Measurements from ENCODE around the gene EIF4A2. TPM values are rescaled to one million over a fixed set of nuclear protein-coding genes. Genes with fewer than 3 reads are reported as not detected.

Gene EIF4A2
- total and polyA plus RNA-seq, 2 of the 13 experiments (the other 11 are each of a cell fraction or from before 2014, with no cell fraction given): 480 to 596 TPM

DNA sequence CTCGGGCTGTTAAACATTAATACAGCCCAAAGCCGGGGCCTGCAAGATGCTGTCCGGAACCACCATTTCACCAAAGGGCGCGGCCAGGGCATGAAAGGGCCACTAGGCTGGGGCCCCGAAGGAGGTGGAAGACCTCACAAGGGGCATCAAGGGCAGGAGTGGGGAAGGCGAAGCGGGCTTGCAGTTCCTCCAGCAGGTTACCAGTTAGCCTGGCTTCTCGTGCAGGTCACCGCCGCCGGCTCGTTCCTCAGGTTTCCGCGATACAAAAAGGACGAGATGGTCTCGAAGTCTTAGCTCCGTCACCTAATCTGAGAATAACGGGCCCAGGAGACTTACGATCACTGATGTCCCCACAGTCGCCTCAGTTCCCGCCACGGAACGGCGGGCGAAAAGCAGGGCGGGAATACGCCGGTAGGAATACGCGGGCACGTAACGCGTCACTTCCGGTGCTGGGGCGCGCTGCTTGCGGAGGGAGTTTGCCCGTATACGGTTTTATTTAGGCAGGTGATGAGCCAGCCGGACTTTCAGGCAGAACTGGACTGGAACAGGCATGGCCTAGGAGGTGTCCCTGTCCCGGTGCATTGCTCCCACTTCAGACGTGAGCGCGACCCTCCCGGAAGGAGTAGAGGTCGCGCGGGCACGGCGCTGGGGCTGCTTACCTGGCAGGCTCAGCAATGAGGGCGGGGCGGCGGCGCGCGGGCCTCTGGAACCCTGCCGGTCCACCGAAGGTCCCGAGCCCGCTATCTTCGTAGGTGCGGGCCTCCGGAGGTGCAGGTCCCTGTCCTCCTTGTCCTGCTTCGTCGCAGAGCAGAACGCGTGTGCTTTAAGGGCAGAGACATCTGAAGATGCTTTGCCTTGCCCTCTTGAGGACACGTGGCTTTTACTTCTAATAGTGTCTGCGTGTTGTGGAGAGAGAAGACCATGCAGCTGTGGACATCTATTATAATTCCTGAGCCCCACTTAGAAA is 23.0 kb downstream of the EIF4A2 start, which contains the start of gene RFC4:
TSS of gene RFC4 (minus strand) at position 394 of the 967 bp plus-strand sequence. CDS start 1,769 bp downstream, outside the sequence.
- CTCF ChIA-PET (ENCODE audit: low intra/inter-chr PET ratio, low total read pairs): no interaction called here
- Histone ChIP-seq H3K36me3 (replicated peaks in 1 of 2; ENCODE audit: control insufficient read depth in 1 of 2, insufficient read depth in 2 of 2, low read length in 2 of 2) (peaks cover 0 to 18% of the 10 kb centered on the region in 2 experiments; a peak in 2 of 5 replicates), H3K79me2 (ENCODE audit: insufficient read depth, low read length) (peaks cover 19% of the 10 kb centered on the region), H3K27ac (ENCODE audit: extremely low read length, insufficient read depth, low read length) (peak within 1 kb of the TSS; percentile 82), H3K4me1 (ENCODE audit: insufficient read depth, low read length) (peaks cover 28% of the 10 kb centered on the region), H3K9ac (ENCODE audit: insufficient read depth, low read depth, low read length) (peak within 1 kb of the TSS; percentile 84), H2AFZ (ENCODE audit: low read length) (peak within 1 kb of the TSS; percentile 85), H3K9me3 (ENCODE audit: low read length) (no peaks in the 10 kb centered on the region), H4K20me1 (ENCODE audit: insufficient read depth, low read length) (no peaks in the 10 kb centered on the region), H3K27me3 (ENCODE audit: control insufficient read depth in 1 of 2, insufficient read depth in 2 of 2, low read length in 2 of 2) (peaks cover 1 to 3% of the 10 kb centered on the region in 2 experiments; a peak in 2 of 5 replicates), H3K4me3 (replicated peaks in 1 of 3; ENCODE audit: insufficient read depth in 1 of 3, low read depth in 2 of 3, low read length in 3 of 3) (peak within 1 kb of the TSS; percentile 72 to 90 (median 73)), H3K4me2 (ENCODE audit: low read depth, low read length) (peak within 1 kb of the TSS; percentile 91)
- intact Hi-C loops (cut with micrococcal nuclease; ENCODE audit: unreplicated experiment): no loop called here
- DNase-seq (ENCODE audit: low spot score) (peak; percentile 72), ATAC-seq (peak; percentile 95), FAIRE-seq (peak; percentile 76)
- POLR2A ChIA-PET: interaction anchor here (1.0 to 1.3 kb wide), 3 partner anchors 16 to 23 kb away, joined by 3 to 4 read pairs (median 4); partner anchors contain the start of gene EIF4A2
- BruUV-seq (replicated peaks): TSS peak; percentile 99
- 4% methylated on average over 8 of the region's 70 CpGs for WGBS (ENCODE audit: low lambda C conversion rate)
- in situ Hi-C loops (cut with HindIII; ENCODE audit: extremely low pct_ligation_motif_present, low pct_unique_long_range_greater_than_20kb): loop anchor here (25.0 kb wide), 2 partner anchors 544 to 819 kb away; no protein-coding TSS in a partner anchor
- TF ChIP-seq STAT6 (CRISPR knock-in tag; IDR thresholded peaks at IDR 0.05; ENCODE audit: borderline replicate concordance): peak; percentile 47; the same call in 1 of the 2 replicates
- TF ChIP-seq JUNB (CRISPR knock-in tag; IDR thresholded peaks at IDR 0.05; ENCODE audit: borderline replicate concordance): no peak
- TF ChIP-seq ZNF275 (CRISPR knock-in tag; IDR thresholded peaks at IDR 0.05; ENCODE audit: borderline replicate concordance): peak; percentile 94; the same call in 1 of the 2 replicates
- TF ChIP-seq AFF4 (CRISPR knock-in tag; IDR thresholded peaks at IDR 0.05): no peak
- no peak for TF ChIP-seq ZBTB46 (CRISPR knock-in tag; IDR thresholded peaks at IDR 0.05; ENCODE audit: borderline replicate concordance)
- TF ChIP-seq ZNF317 (CRISPR knock-in tag; IDR thresholded peaks at IDR 0.05): peak; percentile 81
- TF ChIP-seq, protein P1, sequence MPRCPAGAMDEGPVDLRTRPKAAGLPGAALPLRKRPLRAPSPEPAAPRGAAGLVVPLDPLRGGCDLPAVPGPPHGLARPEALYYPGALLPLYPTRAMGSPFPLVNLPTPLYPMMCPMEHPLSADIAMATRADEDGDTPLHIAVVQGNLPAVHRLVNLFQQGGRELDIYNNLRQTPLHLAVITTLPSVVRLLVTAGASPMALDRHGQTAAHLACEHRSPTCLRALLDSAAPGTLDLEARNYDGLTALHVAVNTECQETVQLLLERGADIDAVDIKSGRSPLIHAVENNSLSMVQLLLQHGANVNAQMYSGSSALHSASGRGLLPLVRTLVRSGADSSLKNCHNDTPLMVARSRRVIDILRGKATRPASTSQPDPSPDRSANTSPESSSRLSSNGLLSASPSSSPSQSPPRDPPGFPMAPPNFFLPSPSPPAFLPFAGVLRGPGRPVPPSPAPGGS (CRISPR knock-in tag; IDR thresholded peaks at IDR 0.05): peak; percentile 71; the same call in 1 of the 2 replicates
- TF ChIP-seq KAT7 (CRISPR knock-in tag; IDR thresholded peaks at IDR 0.05; ENCODE audit: borderline replicate concordance): peak; percentile 95
- no peak for TF ChIP-seq SMC3 (IDR thresholded peaks at IDR 0.05; ENCODE audit: low read length)
